ENCODE data around the gene LPXN.
"Not testable (repeated sequence)": the region's sequence is repeated elsewhere in the genome, so short reads cannot be mapped to it uniquely, and the experiment has no call there.

Gene LPXN

GRCh38 chr11:58574881-58575280 lies 775 bp downstream of the LPXN start:
- TF ChIP-seq, protein P1, sequence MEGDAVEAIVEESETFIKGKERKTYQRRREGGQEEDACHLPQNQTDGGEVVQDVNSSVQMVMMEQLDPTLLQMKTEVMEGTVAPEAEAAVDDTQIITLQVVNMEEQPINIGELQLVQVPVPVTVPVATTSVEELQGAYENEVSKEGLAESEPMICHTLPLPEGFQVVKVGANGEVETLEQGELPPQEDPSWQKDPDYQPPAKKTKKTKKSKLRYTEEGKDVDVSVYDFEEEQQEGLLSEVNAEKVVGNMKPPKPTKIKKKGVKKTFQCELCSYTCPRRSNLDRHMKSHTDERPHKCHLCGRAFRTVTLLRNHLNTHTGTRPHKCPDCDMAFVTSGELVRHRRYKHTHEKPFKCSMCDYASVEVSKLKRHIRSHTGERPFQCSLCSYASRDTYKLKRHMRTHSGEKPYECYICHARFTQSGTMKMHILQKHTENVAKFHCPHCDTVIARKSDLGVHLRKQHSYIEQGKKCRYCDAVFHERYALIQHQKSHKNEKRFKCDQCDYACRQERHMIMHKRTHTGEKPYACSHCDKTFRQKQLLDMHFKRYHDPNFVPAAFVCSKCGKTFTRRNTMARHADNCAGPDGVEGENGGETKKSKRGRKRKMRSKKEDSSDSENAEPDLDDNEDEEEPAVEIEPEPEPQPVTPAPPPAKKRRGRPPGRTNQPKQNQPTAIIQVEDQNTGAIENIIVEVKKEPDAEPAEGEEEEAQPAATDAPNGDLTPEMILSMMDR (IDR thresholded peaks at IDR 0.05) = no peak
- Histone ChIP-seq H3K4me1 (ENCODE audit: control insufficient read depth in 1 of 2, insufficient read depth in 1 of 2, low read depth in 1 of 2, low read length in 1 of 2) (peaks cover 44 to 50% of the 10 kb centered on the region in 2 experiments), H3K9me3 (no peaks in the 10 kb centered on the region), H3K36me3 (peaks cover 2% of the 10 kb centered on the region), H3K4me3 (ENCODE audit: low read depth in 1 of 2, low read length in 1 of 2) (peak overlapping the region; percentile 48 to 54), H3K27me3 (no peaks in the 10 kb centered on the region), H3K27ac (peak overlapping the region; percentile 98)

DNA sequence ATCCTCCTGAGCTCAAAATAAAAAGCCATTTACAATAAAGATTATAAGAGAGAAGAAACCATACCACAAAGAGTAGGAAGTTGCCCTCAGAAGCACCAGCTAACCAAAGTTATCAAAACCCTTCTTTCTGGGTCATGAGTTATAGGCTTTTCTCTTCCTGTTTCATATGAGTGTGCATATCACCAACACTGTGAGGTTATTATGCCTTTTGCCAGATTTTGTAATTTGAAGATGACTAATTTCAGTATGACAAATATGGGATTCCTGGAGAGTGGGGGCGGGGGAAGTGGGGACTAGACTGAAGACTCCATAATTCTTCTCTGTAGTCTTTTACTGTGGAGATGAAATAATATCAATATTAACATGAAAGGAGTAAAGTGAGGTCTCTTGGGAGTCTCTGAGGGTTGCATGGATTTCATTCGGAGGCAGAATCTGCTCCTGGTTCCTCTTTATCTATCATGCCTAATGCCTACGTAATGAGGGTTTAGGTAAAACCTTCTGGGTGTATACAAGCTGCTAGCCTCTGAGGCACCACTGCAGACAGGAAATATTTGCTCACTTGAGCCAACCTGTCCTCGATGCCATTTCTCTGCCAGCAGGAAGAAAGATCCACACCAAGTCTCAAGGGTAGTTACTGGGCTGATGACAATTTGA lies 2.1 kb downstream of the LPXN start:
- peaks cover 14% of the 10 kb centered on the region for H3K36me3 ChIP-seq
- TF ChIP-seq, protein P1 (IDR thresholded peaks at IDR 0.05) = no peak
- H3K9me3 ChIP-seq = no peaks in the 10 kb centered on the region
- peaks cover 41 to 45% of the 10 kb centered on the region in 2 experiments for H3K4me1 ChIP-seq (ENCODE audit: control insufficient read depth in 1 of 2, insufficient read depth in 1 of 2, low read depth in 1 of 2, low read length in 1 of 2)
- no peaks in the 10 kb centered on the region for H3K27me3 ChIP-seq
- H3K27ac ChIP-seq = peak overlapping the region; percentile 98
- H3K4me3 ChIP-seq (ENCODE audit: low read depth in 1 of 2, low read length in 1 of 2) = no peak overlapping the region

GRCh38 chr11:58572906-58573305 lies 2.8 kb downstream of the LPXN start:
- not testable (repeated sequence) for H3K27ac ChIP-seq; H3K27me3 ChIP-seq; H3K4me3 ChIP-seq (ENCODE audit: low read depth in 1 of 2, low read length in 1 of 2); H3K9me3 ChIP-seq
- H3K36me3 ChIP-seq = peaks cover 19% of the 10 kb centered on the region
- H3K4me1 ChIP-seq (ENCODE audit: control insufficient read depth in 1 of 2, insufficient read depth in 1 of 2, low read depth in 1 of 2, low read length in 1 of 2) = peaks cover 41 to 47% of the 10 kb centered on the region in 2 experiments

DNA sequence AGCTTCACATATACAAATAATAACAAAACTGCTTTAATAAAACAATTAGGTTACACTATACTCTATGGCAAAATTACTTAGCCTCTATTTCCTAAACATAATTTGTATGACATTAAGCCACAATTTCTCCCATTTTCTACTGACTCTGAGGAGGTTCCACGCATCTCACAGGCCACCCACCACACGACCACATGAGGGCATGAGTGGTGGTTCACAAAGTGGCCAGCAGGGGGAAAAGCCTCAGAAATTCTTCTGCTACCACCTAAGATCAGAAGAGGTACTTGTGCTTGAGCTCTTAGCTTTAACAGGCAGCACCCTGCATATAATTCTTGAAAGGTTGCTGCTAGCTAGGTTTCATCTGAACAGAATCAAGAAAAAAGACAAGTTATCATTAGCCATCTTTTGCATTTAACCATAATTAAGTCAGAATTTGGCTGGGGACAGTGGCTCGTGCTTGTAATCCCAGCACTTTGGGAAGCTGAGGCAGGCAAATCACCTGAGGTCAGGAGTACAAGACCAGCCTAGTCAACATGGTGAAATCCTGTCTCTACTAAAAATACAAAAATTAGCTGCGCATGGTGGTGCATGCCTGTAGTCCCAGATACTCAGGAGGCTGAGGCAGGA lies 7.7 kb downstream of the LPXN start:
- TF ChIP-seq, protein P1 (IDR thresholded peaks at IDR 0.05) = peak; percentile 81
- Histone ChIP-seq H3K4me3 (ENCODE audit: low read depth in 1 of 2, low read length in 1 of 2) (no peak overlapping the region), H3K36me3 (peaks cover 39% of the 10 kb centered on the region), H3K27me3 (no peaks in the 10 kb centered on the region), H3K27ac (no peak overlapping the region), H3K9me3 (no peaks in the 10 kb centered on the region), H3K4me1 (ENCODE audit: control insufficient read depth in 1 of 2, insufficient read depth in 1 of 2, low read depth in 1 of 2, low read length in 1 of 2) (peaks cover 0 to 3% of the 10 kb centered on the region in 2 experiments)

- H3K9me3 ChIP-seq = no peaks in the 10 kb centered on the region
- TF ChIP-seq, protein P1 (IDR thresholded peaks at IDR 0.05) = no peak
- peaks cover 0 to 3% of the 10 kb centered on the region in 2 experiments for H3K4me1 ChIP-seq (ENCODE audit: control insufficient read depth in 1 of 2, insufficient read depth in 1 of 2, low read depth in 1 of 2, low read length in 1 of 2)
- H3K4me3 ChIP-seq (ENCODE audit: low read depth in 1 of 2, low read length in 1 of 2) = no peak overlapping the region
- H3K27ac ChIP-seq = no peak overlapping the region
- peaks cover 34% of the 10 kb centered on the region for H3K36me3 ChIP-seq
- no peaks in the 10 kb centered on the region for H3K27me3 ChIP-seq
Observed at GRCh38 chr11:58564231-58564630, 11.4 kb downstream of the LPXN start.

DNA sequence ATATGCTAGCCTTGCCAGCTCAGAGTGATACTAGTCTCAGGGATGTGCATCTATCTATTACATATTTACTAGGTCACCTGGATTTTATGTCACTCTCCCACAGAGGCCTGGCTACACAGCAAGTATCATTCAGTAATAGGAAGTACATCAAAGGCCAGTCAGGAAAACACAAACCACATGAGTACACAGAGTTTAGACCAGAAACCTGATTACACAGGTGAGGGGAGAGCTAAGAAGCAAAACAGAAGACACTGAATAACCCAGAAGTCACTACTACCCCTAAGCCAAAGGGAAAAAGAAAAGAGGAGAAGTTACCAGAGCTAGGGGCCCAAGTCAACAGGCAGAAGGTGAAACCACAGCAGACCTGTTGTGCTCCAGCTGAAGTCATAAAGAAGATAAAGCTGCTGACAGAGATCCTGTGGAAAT lies 13.3 kb downstream of the LPXN start:
- H3K27me3 ChIP-seq = no peaks in the 10 kb centered on the region
- H3K36me3 ChIP-seq = peaks cover 22% of the 10 kb centered on the region
- no peaks in the 10 kb centered on the region for H3K9me3 ChIP-seq
- no peak overlapping the region for H3K4me3 ChIP-seq (ENCODE audit: low read depth in 1 of 2, low read length in 1 of 2)
- no peaks in the 10 kb centered on the region for H3K4me1 ChIP-seq (ENCODE audit: control insufficient read depth in 1 of 2, insufficient read depth in 1 of 2, low read depth in 1 of 2, low read length in 1 of 2)
- no peak overlapping the region for H3K27ac ChIP-seq
- TF ChIP-seq, protein P1 (IDR thresholded peaks at IDR 0.05) = no peak
